ENCODE data around the gene TMED6. TPM values are rescaled to one million over a fixed set of nuclear protein-coding genes. Genes with fewer than 3 reads are reported as not detected.
A peak's percentile ranks its signal among the peaks of the same experiment; 100 is the strongest.

TMED6 gene
- total RNA-seq, 1 experiment from 2014 or later = 0.51 TPM

DNA sequence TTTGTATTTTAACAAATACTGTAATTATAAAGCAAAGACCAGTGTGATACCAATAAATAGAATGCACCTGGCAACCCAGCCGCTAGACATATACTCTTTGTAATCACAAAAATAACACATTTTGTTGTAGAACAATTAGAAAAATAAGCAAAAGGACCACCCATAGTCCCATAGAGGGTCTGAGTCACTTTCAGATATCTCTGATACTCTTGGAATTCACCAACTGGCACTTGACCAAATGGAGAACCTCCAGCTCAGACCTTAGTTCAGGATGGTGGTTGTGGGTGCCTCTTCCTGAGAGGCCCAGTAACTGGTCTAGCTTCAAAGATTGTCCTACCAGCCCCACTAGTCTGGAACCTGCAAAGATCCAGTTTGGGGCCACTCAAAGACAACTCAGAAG lies 35.0 kb upstream of the TMED6 start:
- intact Hi-C loops (cut with micrococcal nuclease) = no loop called here
- peaks cover 40% of the 10 kb centered on the region for H3K36me3 Mint-ChIP-seq (ENCODE audit: insufficient read depth, unreplicated experiment)
- no peak for TF ChIP-seq CTCF (IDR thresholded peaks at IDR 0.05; ENCODE audit: unreplicated experiment)
- no TSS peak for BruUV-seq (replicated peaks)
- peaks cover 18% of the 10 kb centered on the region for H3K4me1 Mint-ChIP-seq (ENCODE audit: insufficient read depth, unreplicated experiment)
- ChIA-PET POLR2A (interaction anchor here (1.0 to 3.9 kb wide), 9 partner anchors 9 to 376 kb away, joined by 4 to 20 read pairs (median 6); partner anchors contain the start of genes COG8, NIP7, NOB1 and NQO1), CTCF (interaction anchor here (1.1 to 2.3 kb wide), 2 partner anchors 10 to 39 kb away, joined by 4 to 11 read pairs; no protein-coding TSS in a partner anchor)
- H3K27me3 Mint-ChIP-seq (ENCODE audit: insufficient read depth, unreplicated experiment) = no peaks in the 10 kb centered on the region
- peak overlapping the region; percentile 90 for H3K4me3 Mint-ChIP-seq (ENCODE audit: unreplicated experiment)
- no peak overlapping the region for H3K27ac Mint-ChIP-seq (ENCODE audit: low read depth, unreplicated experiment)
- no peaks in the 10 kb centered on the region for H3K9me3 Mint-ChIP-seq (ENCODE audit: unreplicated experiment)
- DNase-seq (ENCODE audit: unreplicated experiment) = no peak

DNA sequence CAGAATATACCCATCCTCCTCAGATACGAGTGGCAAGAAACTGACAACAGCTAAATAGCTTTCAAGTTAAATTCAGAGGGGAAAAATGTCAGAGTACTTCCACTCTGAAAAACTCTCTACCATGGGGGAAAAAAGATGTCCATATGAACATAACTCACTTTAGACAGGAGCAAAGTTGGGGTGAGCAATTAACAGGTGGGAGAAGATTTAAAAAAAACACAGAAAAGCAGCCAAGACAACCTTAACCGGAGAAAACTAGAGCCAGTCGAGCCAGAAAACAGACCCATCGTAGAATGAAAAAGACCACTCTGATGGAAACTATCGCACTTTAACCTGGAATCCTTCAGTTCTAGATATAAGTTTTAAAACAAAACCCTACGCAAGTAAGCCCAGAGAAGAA lies 33.4 kb upstream of the TMED6 start:
- H3K36me3 Mint-ChIP-seq (ENCODE audit: insufficient read depth, unreplicated experiment) = peaks cover 54% of the 10 kb centered on the region
- DNase-seq (ENCODE audit: unreplicated experiment) = no peak
- no peak for TF ChIP-seq CTCF (IDR thresholded peaks at IDR 0.05; ENCODE audit: unreplicated experiment)
- intact Hi-C loops (cut with micrococcal nuclease) = no loop called here
- H3K27ac Mint-ChIP-seq (ENCODE audit: low read depth, unreplicated experiment) = peak overlapping the region; percentile 88
- ChIA-PET CTCF (interaction anchor here (0.7 to 1.4 kb wide), 3 partner anchors 11 to 58 kb away, joined by 3 to 4 read pairs (median 3); no protein-coding TSS in a partner anchor), POLR2A (interaction anchor here (0.5 to 3.9 kb wide), 15 partner anchors 9 to 377 kb away, joined by 3 to 20 read pairs (median 4); partner anchors contain the start of genes COG8, CYB5B, NIP7 and NOB1)
- TSS peak; percentile 47 for BruUV-seq (replicated peaks)
- H3K9me3 Mint-ChIP-seq (ENCODE audit: unreplicated experiment) = no peaks in the 10 kb centered on the region
- H3K27me3 Mint-ChIP-seq (ENCODE audit: insufficient read depth, unreplicated experiment) = no peaks in the 10 kb centered on the region
- H3K4me3 Mint-ChIP-seq (ENCODE audit: unreplicated experiment) = peak overlapping the region; percentile 90
- peaks cover 18% of the 10 kb centered on the region for H3K4me1 Mint-ChIP-seq (ENCODE audit: insufficient read depth, unreplicated experiment)

DNA sequence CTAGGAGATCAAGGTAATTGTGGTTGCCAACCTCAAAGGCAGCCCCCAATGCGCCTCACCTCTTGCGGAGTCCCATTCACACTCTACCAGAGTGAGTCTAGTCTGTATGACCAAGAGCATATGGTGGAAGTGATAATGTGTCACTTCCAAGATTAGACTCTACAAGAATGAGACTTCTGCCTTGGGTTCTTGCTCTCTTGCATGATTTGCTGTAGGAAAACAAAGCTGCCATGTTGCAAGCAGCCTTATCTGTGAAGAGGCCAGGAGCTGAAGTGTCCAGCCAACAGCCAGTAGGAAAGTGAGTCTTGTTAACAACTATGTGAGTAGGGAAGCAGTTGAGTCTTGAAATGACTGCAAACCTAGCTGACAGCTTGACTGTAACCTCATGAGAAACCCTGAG lies 30.8 kb upstream of the TMED6 start:
- DNase-seq (ENCODE audit: unreplicated experiment) = no peak
- Mint-ChIP-seq H3K9me3 (ENCODE audit: unreplicated experiment) (no peaks in the 10 kb centered on the region), H3K4me3 (ENCODE audit: unreplicated experiment) (no peak overlapping the region), H3K27ac (ENCODE audit: low read depth, unreplicated experiment) (no peak overlapping the region), H3K27me3 (ENCODE audit: insufficient read depth, unreplicated experiment) (no peaks in the 10 kb centered on the region), H3K36me3 (ENCODE audit: insufficient read depth, unreplicated experiment) (peaks cover 75% of the 10 kb centered on the region), H3K4me1 (ENCODE audit: insufficient read depth, unreplicated experiment) (peaks cover 18% of the 10 kb centered on the region)
- ChIA-PET POLR2A (interaction anchor here (1.1 to 1.4 kb wide), 2 partner anchors 53 to 145 kb away, joined by 3 to 7 read pairs; no protein-coding TSS in a partner anchor), CTCF (interaction anchor here (1.2 to 1.4 kb wide), 2 partner anchors 8 to 14 kb away, joined by 3 read pairs; no protein-coding TSS in a partner anchor)
- TF ChIP-seq CTCF (IDR thresholded peaks at IDR 0.05; ENCODE audit: unreplicated experiment) = no peak
- intact Hi-C loops (cut with micrococcal nuclease) = no loop called here
- no TSS peak for BruUV-seq (replicated peaks)

- Mint-ChIP-seq H3K27ac (ENCODE audit: low read depth, unreplicated experiment) (no peak overlapping the region), H3K9me3 (ENCODE audit: unreplicated experiment) (no peaks in the 10 kb centered on the region), H3K4me1 (ENCODE audit: insufficient read depth, unreplicated experiment) (peaks cover 18% of the 10 kb centered on the region), H3K27me3 (ENCODE audit: insufficient read depth, unreplicated experiment) (no peaks in the 10 kb centered on the region), H3K36me3 (ENCODE audit: insufficient read depth, unreplicated experiment) (peaks cover 83% of the 10 kb centered on the region), H3K4me3 (ENCODE audit: unreplicated experiment) (no peak overlapping the region)
- ChIA-PET POLR2A (interaction anchor here (0.7 to 1.7 kb wide), 7 partner anchors 15 to 146 kb away, joined by 3 to 8 read pairs (median 3); no protein-coding TSS in a partner anchor), CTCF (interaction anchor here (0.6 to 1.1 kb wide), 3 partner anchors 72 to 1158 kb away, joined by 3 read pairs; no protein-coding TSS in a partner anchor)
- DNase-seq (ENCODE audit: unreplicated experiment) = no peak
- no peak for TF ChIP-seq CTCF (IDR thresholded peaks at IDR 0.05; ENCODE audit: unreplicated experiment)
- intact Hi-C loops (cut with micrococcal nuclease) = no loop called here
- no TSS peak for BruUV-seq (replicated peaks)
Measured at GRCh38 chr16:69381231-69381630, 29.6 kb upstream of the TMED6 start.
